Posterior vena cava (tissue), 2 donors: Measurements from ENCODE around the gene TNNT1. TPM values are rescaled to one million over a fixed set of nuclear protein-coding genes. Genes with fewer than 3 reads are reported as not detected.

Source experiments
- microRNA-seq, 2 donors: library from miRNA; unstranded; fragments of <30 nt; microRNA quantifications; one replicate each; pipeline ENCODE4 v1.2.0, GENCODE V29; 2020 to 2021; ENCODE audit warnings: borderline microRNAs expressed in 2 of 2
- total RNA-seq, 2 donors: library from RNA; stranded (reverse); fragmentation: NEBNext Ultra II Directional; extraction: Animal tissue kit (Norgen Biotek cat#: 25700); gene quantifications; one replicate each; pipeline ENCODE4 v1.2.1, GENCODE V29; 2021
- donor health status: DM: yes; HTN: yes; CAD: no.
- donor health status: DM: yes; HTN: yes; CAD: no.

Gene TNNT1
- total RNA-seq, 2 donors from 2014 or later, result not detected

Small RNA genes within 50 kb of the gene (microRNA-seq; reads per million reads assigned to microRNA genes)
- 0 reads per million in 2 donors for gene MIR7975

Other genes starting within 250 kb of the TNNT1 start
- under 1 TPM in 1 of 2 donors, not detected in 1; 0.29 TPM for gene NCR1, start 243.1 kb downstream of the TNNT1 start, total RNA-seq
- not detected for gene NLRP7, start 201.7 kb downstream of the TNNT1 start, total RNA-seq
- 1 to 10 TPM in 1 of 2 donors, under 1 TPM in 1; 0.29 to 3.0 TPM for gene NLRP2, start 182.8 kb downstream of the TNNT1 start, total RNA-seq
- under 1 TPM in 1 of 2 donors, not detected in 1; 0.19 TPM for gene GP6, start 110.9 kb downstream of the TNNT1 start, total RNA-seq
- gene RDH13, start 86.1 kb downstream of the TNNT1 start, total RNA-seq, result 1 to 10 TPM; 7.8 to 8.1 TPM
- gene EPS8L1, start 73.3 kb downstream of the TNNT1 start, total RNA-seq, result 1 to 10 TPM in 1 of 2 donors, under 1 TPM in 1; 0.38 to 2.1 TPM
- 100 to 1,000 TPM; 207 to 252 TPM for gene PPP1R12C, start 31.6 kb downstream of the TNNT1 start, total RNA-seq
- gene TNNI3, start 8.5 kb upstream of the TNNT1 start, total RNA-seq, result not detected
- gene DNAAF3, start 17.4 kb upstream of the TNNT1 start, total RNA-seq, result not detected
- gene SYT5, start 31.1 kb upstream of the TNNT1 start, total RNA-seq, result not detected
- 1 to 10 TPM in 1 of 2 donors, under 1 TPM in 1; 0.81 to 1.6 TPM for gene PTPRH, start 60.3 kb upstream of the TNNT1 start, total RNA-seq
- gene TMEM86B, start 79.6 kb upstream of the TNNT1 start, total RNA-seq, result 1 to 10 TPM; 1.6 to 1.7 TPM
- gene PPP6R1, start 109.8 kb upstream of the TNNT1 start, total RNA-seq, result 10 to 100 TPM; 40.6 to 46.0 TPM
- gene HSPBP1, start 130.9 kb upstream of the TNNT1 start, total RNA-seq, result 10 to 100 TPM; 19.8 to 20.1 TPM
- 1 to 10 TPM; 7.2 to 9.2 TPM for gene BRSK1, start 134.8 kb upstream of the TNNT1 start, total RNA-seq
- 1 to 10 TPM; 1.9 to 5.4 TPM for gene TMEM150B, start 176.1 kb upstream of the TNNT1 start, total RNA-seq
- 1 to 10 TPM; 3.9 to 6.3 TPM for gene KMT5C, start 190.7 kb upstream of the TNNT1 start, total RNA-seq
- 1 to 10 TPM in 1 of 2 donors, not detected in 1; 1.3 TPM for gene COX6B2, start 205.5 kb upstream of the TNNT1 start, total RNA-seq
- not detected for gene GARIN5B, start 214.1 kb upstream of the TNNT1 start, total RNA-seq
- not detected for gene IL11, start 221.3 kb upstream of the TNNT1 start, total RNA-seq
- not detected for gene TMEM190, start 227.6 kb upstream of the TNNT1 start, total RNA-seq
- gene TMEM238, start 235.1 kb upstream of the TNNT1 start, total RNA-seq, result under 1 TPM; 0.69 to 0.90 TPM
- 1,000 to 10,000 TPM in 1 of 2 donors, 100 to 1,000 TPM in 1; 882 to 1,056 TPM for gene RPL28, start 236.7 kb upstream of the TNNT1 start, total RNA-seq